ENCODE results near the gene HELZ2. TPM values are rescaled to one million over a fixed set of nuclear protein-coding genes. Genes with fewer than 3 reads are reported as not detected.
A peak's percentile ranks its signal among the peaks of the same experiment; 100 is the strongest.

Gene HELZ2
- total and polyA plus RNA-seq, 2 experiments from 2014 or later, result 5.2 to 48.9 TPM

DNA sequence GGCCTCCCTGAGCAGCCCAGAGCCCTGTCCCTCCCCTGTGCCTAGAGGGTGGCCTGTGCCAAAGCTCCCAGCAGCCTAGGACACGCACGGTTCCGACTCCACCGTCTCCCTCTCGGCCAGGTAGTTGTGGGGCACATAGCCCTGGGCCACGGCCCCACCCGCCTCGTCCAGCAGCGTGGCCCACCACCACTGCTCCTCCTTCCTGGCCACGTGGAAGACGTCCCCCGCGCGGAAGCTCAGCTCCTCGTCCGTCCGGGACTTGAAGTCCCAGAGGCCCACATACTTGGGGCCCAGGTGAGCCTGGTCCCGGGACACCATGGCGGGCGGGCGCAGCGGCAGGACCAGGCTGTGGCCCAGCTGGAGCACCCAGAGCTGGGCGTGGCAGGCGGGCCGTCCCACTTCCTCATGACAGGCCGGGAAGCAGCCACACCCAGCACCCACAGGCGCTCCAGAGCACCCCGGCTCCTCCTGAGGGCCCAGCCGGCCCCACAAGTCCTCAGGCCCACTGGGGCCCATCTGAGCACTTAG, 37.0 kb downstream of the HELZ2 start, which contains the start of gene PTK6:
Gene PTK6, minus strand, starts transcription at position 380 of the 528 bp plus-strand sequence. Its CDS starts 62 bp downstream, at position 318.
- peak within 1 kb of the TSS; percentile 51; the same call in 1 of the 2 replicates for H3K4me3 ChIP-seq
- H3K9me3 Mint-ChIP-seq, result no peaks in the 10 kb centered on the region
- DNase-seq (ENCODE audit: low spot score) (no peak), ATAC-seq (no peak)
- H3K27ac Mint-ChIP-seq, result no peak within 1 kb of the TSS
- H3K27ac ChIP-seq (ENCODE audit: low read depth), result no peak within 1 kb of the TSS
- peaks cover 5% of the 10 kb centered on the region; the same call in 2 of the 3 replicates for H3K4me1 Mint-ChIP-seq
- H3K36me3 ChIP-seq (ENCODE audit: insufficient read depth), result no peaks in the 10 kb centered on the region
- no peaks in the 10 kb centered on the region for H3K4me1 ChIP-seq (ENCODE audit: insufficient read depth)
- no peaks in the 10 kb centered on the region for H3K27me3 ChIP-seq (ENCODE audit: insufficient read depth)
- peaks cover under 1% of the 10 kb centered on the region; the same call in 1 of the 2 replicates for H3F3A ChIP-seq (replicated peaks; ENCODE audit: low read depth)
- H3K36me3 Mint-ChIP-seq (ENCODE audit: low read depth), result no peaks in the 10 kb centered on the region
- no peaks in the 10 kb centered on the region for H3K79me2 ChIP-seq (replicated peaks; ENCODE audit: insufficient read depth)
- H3K9me2 ChIP-seq (ENCODE audit: insufficient read depth), result no peaks in the 10 kb centered on the region
- H2AFZ ChIP-seq, result peak within 1 kb of the TSS; percentile 96
- no peak for TF ChIP-seq ETS1 (IDR thresholded peaks at IDR 0.05)
- TF ChIP-seq, protein P1, sequence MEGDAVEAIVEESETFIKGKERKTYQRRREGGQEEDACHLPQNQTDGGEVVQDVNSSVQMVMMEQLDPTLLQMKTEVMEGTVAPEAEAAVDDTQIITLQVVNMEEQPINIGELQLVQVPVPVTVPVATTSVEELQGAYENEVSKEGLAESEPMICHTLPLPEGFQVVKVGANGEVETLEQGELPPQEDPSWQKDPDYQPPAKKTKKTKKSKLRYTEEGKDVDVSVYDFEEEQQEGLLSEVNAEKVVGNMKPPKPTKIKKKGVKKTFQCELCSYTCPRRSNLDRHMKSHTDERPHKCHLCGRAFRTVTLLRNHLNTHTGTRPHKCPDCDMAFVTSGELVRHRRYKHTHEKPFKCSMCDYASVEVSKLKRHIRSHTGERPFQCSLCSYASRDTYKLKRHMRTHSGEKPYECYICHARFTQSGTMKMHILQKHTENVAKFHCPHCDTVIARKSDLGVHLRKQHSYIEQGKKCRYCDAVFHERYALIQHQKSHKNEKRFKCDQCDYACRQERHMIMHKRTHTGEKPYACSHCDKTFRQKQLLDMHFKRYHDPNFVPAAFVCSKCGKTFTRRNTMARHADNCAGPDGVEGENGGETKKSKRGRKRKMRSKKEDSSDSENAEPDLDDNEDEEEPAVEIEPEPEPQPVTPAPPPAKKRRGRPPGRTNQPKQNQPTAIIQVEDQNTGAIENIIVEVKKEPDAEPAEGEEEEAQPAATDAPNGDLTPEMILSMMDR (conservative IDR thresholded peaks at IDR 0.05; ENCODE audit: low read depth in 2 of 2), result no peak
- TF ChIP-seq, protein P2, sequence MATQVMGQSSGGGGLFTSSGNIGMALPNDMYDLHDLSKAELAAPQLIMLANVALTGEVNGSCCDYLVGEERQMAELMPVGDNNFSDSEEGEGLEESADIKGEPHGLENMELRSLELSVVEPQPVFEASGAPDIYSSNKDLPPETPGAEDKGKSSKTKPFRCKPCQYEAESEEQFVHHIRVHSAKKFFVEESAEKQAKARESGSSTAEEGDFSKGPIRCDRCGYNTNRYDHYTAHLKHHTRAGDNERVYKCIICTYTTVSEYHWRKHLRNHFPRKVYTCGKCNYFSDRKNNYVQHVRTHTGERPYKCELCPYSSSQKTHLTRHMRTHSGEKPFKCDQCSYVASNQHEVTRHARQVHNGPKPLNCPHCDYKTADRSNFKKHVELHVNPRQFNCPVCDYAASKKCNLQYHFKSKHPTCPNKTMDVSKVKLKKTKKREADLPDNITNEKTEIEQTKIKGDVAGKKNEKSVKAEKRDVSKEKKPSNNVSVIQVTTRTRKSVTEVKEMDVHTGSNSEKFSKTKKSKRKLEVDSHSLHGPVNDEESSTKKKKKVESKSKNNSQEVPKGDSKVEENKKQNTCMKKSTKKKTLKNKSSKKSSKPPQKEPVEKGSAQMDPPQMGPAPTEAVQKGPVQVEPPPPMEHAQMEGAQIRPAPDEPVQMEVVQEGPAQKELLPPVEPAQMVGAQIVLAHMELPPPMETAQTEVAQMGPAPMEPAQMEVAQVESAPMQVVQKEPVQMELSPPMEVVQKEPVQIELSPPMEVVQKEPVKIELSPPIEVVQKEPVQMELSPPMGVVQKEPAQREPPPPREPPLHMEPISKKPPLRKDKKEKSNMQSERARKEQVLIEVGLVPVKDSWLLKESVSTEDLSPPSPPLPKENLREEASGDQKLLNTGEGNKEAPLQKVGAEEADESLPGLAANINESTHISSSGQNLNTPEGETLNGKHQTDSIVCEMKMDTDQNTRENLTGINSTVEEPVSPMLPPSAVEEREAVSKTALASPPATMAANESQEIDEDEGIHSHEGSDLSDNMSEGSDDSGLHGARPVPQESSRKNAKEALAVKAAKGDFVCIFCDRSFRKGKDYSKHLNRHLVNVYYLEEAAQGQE (IDR thresholded peaks at IDR 0.05; ENCODE audit: unreplicated experiment), result no peak
- TF ChIP-seq, protein P3, sequence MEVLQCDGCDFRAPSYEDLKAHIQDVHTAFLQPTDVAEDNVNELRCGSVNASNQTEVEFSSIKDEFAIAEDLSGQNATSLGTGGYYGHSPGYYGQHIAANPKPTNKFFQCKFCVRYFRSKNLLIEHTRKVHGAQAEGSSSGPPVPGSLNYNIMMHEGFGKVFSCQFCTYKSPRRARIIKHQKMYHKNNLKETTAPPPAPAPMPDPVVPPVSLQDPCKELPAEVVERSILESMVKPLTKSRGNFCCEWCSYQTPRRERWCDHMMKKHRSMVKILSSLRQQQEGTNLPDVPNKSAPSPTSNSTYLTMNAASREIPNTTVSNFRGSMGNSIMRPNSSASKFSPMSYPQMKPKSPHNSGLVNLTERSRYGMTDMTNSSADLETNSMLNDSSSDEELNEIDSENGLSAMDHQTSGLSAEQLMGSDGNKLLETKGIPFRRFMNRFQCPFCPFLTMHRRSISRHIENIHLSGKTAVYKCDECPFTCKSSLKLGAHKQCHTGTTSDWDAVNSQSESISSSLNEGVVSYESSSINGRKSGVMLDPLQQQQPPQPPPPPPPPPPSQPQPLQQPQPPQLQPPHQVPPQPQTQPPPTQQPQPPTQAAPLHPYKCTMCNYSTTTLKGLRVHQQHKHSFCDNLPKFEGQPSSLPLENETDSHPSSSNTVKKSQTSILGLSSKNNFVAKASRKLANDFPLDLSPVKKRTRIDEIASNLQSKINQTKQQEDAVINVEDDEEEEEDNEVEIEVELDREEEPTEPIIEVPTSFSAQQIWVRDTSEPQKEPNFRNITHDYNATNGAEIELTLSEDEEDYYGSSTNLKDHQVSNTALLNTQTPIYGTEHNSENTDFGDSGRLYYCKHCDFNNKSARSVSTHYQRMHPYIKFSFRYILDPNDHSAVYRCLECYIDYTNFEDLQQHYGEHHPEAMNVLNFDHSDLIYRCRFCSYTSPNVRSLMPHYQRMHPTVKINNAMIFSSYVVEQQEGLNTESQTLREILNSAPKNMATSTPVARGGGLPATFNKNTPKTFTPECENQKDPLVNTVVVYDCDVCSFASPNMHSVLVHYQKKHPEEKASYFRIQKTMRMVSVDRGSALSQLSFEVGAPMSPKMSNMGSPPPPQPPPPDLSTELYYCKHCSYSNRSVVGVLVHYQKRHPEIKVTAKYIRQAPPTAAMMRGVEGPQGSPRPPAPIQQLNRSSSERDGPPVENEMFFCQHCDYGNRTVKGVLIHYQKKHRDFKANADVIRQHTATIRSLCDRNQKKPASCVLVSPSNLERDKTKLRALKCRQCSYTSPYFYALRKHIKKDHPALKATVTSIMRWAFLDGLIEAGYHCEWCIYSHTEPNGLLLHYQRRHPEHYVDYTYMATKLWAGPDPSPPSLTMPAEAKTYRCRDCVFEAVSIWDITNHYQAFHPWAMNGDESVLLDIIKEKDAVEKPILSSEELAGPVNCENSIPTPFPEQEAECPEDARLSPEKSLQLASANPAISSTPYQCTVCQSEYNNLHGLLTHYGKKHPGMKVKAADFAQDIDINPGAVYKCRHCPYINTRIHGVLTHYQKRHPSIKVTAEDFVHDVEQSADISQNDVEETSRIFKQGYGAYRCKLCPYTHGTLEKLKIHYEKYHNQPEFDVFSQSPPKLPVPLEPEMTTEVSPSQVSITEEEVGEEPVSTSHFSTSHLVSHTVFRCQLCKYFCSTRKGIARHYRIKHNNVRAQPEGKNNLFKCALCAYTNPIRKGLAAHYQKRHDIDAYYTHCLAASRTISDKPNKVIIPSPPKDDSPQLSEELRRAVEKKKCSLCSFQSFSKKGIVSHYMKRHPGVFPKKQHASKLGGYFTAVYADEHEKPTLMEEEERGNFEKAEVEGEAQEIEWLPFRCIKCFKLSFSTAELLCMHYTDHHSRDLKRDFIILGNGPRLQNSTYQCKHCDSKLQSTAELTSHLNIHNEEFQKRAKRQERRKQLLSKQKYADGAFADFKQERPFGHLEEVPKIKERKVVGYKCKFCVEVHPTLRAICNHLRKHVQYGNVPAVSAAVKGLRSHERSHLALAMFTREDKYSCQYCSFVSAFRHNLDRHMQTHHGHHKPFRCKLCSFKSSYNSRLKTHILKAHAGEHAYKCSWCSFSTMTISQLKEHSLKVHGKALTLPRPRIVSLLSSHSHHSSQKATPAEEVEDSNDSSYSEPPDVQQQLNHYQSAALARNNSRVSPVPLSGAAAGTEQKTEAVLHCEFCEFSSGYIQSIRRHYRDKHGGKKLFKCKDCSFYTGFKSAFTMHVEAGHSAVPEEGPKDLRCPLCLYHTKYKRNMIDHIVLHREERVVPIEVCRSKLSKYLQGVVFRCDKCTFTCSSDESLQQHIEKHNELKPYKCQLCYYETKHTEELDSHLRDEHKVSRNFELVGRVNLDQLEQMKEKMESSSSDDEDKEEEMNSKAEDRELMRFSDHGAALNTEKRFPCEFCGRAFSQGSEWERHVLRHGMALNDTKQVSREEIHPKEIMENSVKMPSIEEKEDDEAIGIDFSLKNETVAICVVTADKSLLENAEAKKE (CRISPR knock-in tag; IDR thresholded peaks at IDR 0.05), result no peak
- TF ChIP-seq NANOG (IDR thresholded peaks at IDR 0.05; ENCODE audit: borderline replicate concordance), result no peak
- TF ChIP-seq ZNF114 (CRISPR knock-in tag; IDR thresholded peaks at IDR 0.05), result no peak
- TF ChIP-seq EZH2phosphoT487 (IDR thresholded peaks at IDR 0.05; ENCODE audit: unreplicated experiment), result no peak
- TF ChIP-seq CREB1 (CRISPR knock-in tag; IDR thresholded peaks at IDR 0.05; ENCODE audit: low read depth), result no peak
- TF ChIP-seq ZNF331 (CRISPR knock-in tag; IDR thresholded peaks at IDR 0.05; ENCODE audit: low read depth), result no peak
- no peak for TF ChIP-seq STAT1 (IDR thresholded peaks at IDR 0.05; ENCODE audit: unreplicated experiment)
- no peaks in the 10 kb centered on the region for H4K20me1 ChIP-seq (replicated peaks; ENCODE audit: insufficient read depth)
- peak within 1 kb of the TSS; percentile 84 for H3K4me2 ChIP-seq
- peak within 1 kb of the TSS; percentile 60 for H3K4me3 Mint-ChIP-seq
- H3K27me3 Mint-ChIP-seq (ENCODE audit: insufficient read depth, low read depth, poor library complexity), result peaks cover 11% of the 10 kb centered on the region
